Heart right ventricle (tissue), 16 donors: Measurements from ENCODE around the gene HOXD11. TPM values are rescaled to one million over a fixed set of nuclear protein-coding genes. Genes with fewer than 3 reads are reported as not detected.
A peak's percentile ranks its signal among the peaks of the same experiment; 100 is the strongest.

Source experiments
- ATAC-seq, 8 donors: fragments of 200-7000 bp; cut with Tn5 transposase; one replicate each; pipeline ENCODE4 v1.9.1; 2020; ENCODE audit warnings: mild to moderate bottlenecking in 8 of 8, moderate library complexity in 8 of 8, moderate number of reproducible peaks in 1 of 8
- DNase-seq, 2 donors: peaks; one replicate each; pipeline ENCODE4 v3.0.0-alpha.2; 2020
- H3K27ac ChIP-seq, 10 donors: fragments of 200-600 bp; sonication (generic) in 2 of 10; one replicate each; pipeline versions ENCODE4 v1.5.0 to v1.8.0; 2020 to 2022; ENCODE audit warnings: mild to moderate bottlenecking in 3 of 10
- H3K27me3 ChIP-seq, 7 donors: fragments of 200-600 bp; one replicate each; pipeline ENCODE4 v1.8.0; 2021 to 2022; ENCODE audit warnings: mild to moderate bottlenecking in 2 of 7
- H3K36me3 ChIP-seq, 9 donors: fragments of 200-600 bp; sonication (generic) in 1 of 9; one replicate each; pipeline versions ENCODE4 v1.5.0 to v1.8.0; 2020 to 2022; ENCODE audit warnings: mild to moderate bottlenecking in 2 of 9
- H3K4me1 ChIP-seq, 9 donors: fragments of 200-600 bp; sonication (generic) in 1 of 9; one replicate each; pipeline versions ENCODE4 v1.5.0 to v1.8.0; 2020 to 2022; ENCODE audit warnings: mild to moderate bottlenecking in 4 of 9
- H3K4me3 ChIP-seq, 10 donors: fragments of 200-600 bp; sonication (generic) in 2 of 10; one replicate each; pipeline versions ENCODE4 v1.5.0 to v1.8.0; 2020 to 2022; ENCODE audit warnings: mild to moderate bottlenecking in 7 of 10, moderate library complexity in 2 of 10
- H3K9me3 ChIP-seq, 11 donors: fragments of 200-600 bp in 10 of 11; sonication (generic) in 2 of 11; one replicate each; pipeline versions ENCODE4 v1.5.0 to v1.8.0; 2013 to 2022; ENCODE audit warnings: mild to moderate bottlenecking in 2 of 11, control low read depth in 1 of 11, moderate library complexity in 1 of 11
- CTCF ChIP-seq, 9 donors: fragments of 200-600 bp; sonication (generic) in 2 of 9; IDR thresholded peaks; one replicate each; pipeline versions ENCODE4 v1.5.0 to v1.8.0; 2021 to 2022; ENCODE audit warnings: antibody characterized with exemption in 9 of 9, mild to moderate bottlenecking in 5 of 9, moderate library complexity in 1 of 9
- WGBS, 2 donors: extraction: QIAGEN DNeasy Blood & Tissue Kit; methylation state at CpG; one replicate each; pipeline ENCODE4 v1.1.7; 2013; ENCODE audit warnings: inconsistent platforms in 1 of 2; 5-methylcytosine and 5-hydroxymethylcytosine counted together
- intact Hi-C, 10 donors: fragments of 100-400 bp; cut with DNase I; formaldehyde crosslinking; loops; one replicate each; pipeline versions ENCODE4 v1.11.1 to v1.14.2; 2022
- polyA plus RNA-seq, 2 donors: library from polyadenylated mRNA; stranded (reverse); fragments of 200-250 nt; gene quantifications; one replicate each; pipeline ENCODE4 v1.2.3, GENCODE V29; 2013
- total RNA-seq, 10 donors: library from RNA; stranded (reverse); fragmentation: NEBNext Ultra II Directional in 3 of 10; extraction: Animal tissue kit (Norgen Biotek cat#: 25700) in 3 of 10; gene quantifications; one replicate each; pipeline versions ENCODE4 v1.2.1 to v1.2.4, GENCODE V29; 2021 to 2023
- donor health status: Arrhythmogenic right ventricular cardiomyopathy.
- donor health status: ischemic (EF 13 %, LVEDD 7.1; RV severe dilation, severe dysfunction).
- donor health status: healthy with polysubstance abuse.
- donor health status: DM: no; HTN: yes; CAD: no.
- donor health status: DM: no; HTN: no; CAD: no.
- donor health status: ischemic (EF 25% LVEDD 6.9; RV normal size, moderate dysfunction).
- donor health status: ischemic (EF 25% LVEDD 5.7; RV mildly dilated, moderate dysfunction).
- donor health status: healthy.
- donor health status: DM: yes; HTN: yes; CAD: no.
- donor health status: Ischemic cardiomyopathy.
- donor health status: ischemic (EF 35%, LVEDD 5.7; RV mildly dilated, moderate dysfunction).
- donor health status: nonischemic (EF 11% LVEDD 7.7; RV severe dilation, severe dysfunction).
- donor health status: DM: yes; HTN: yes; CAD: no.
- donor health status: PGD.
- donor health status: ischemic (EF 29% LVEDD 5.4; RV normal size, mild dysfunction).
- donor health status: nonischemic (EF 23%, LVEDD 6.1; RV moderate dilation, normal function).

HOXD11 gene
- total and polyA plus RNA-seq, 12 donors: not detected

- Histone ChIP-seq H3K4me3 (peak overlapping the region in 4 of 10 donors; percentile 8 to 31 (median 23)), H3K27ac (no peak overlapping the region), H3K9me3 (peaks cover 0 to 11% (median 0%) of the 10 kb centered on the region in 11 donors), H3K36me3 (peaks cover 0 to 3% (median 0%) of the 10 kb centered on the region in 9 donors), H3K27me3 (peaks cover 72 to 100% (median 98%) of the 10 kb centered on the region in 7 donors), H3K4me1 (peaks cover 0 to 50% (median 12%) of the 10 kb centered on the region in 9 donors)
- intact Hi-C loops: loop anchor here in 2 of 10 donors (2.0 to 5.0 kb wide), 2 partner anchors 389 to 398 kb away; no protein-coding TSS in a partner anchor
- DNase-seq: peak in 1 of 2 donors; percentile 47
- ATAC-seq: peak in 6 of 8 donors; percentile 33 to 80 (median 61)
- 1 to 3% methylated on average over 73 to 83 of the region's 86 CpGs for WGBS, 2 donors
- peak; percentile 25 to 75 (median 70) for TF ChIP-seq CTCF (IDR thresholded peaks at IDR 0.05)
Measured at GRCh38 chr2:176079831-176080539, 27.1 kb upstream of the HOXD11 start.

GRCh38 chr2:176080540-176081375 lies 26.3 kb upstream of the HOXD11 start:
- TF ChIP-seq CTCF (IDR thresholded peaks at IDR 0.05): no peak
- Histone ChIP-seq H3K27ac (no peak overlapping the region), H3K27me3 (peaks cover 79 to 100% (median 98%) of the 10 kb centered on the region in 7 donors), H3K9me3 (peaks cover 0 to 11% (median 0%) of the 10 kb centered on the region in 11 donors), H3K4me3 (peak overlapping the region in 3 of 10 donors; percentile 7 to 31 (median 27)), H3K36me3 (peaks cover 0 to 3% (median 0%) of the 10 kb centered on the region in 9 donors), H3K4me1 (peaks cover 0 to 58% (median 19%) of the 10 kb centered on the region in 9 donors)
- ATAC-seq: peak in 1 of 8 donors; percentile 49
- no peak for DNase-seq
- WGBS, 2 donors: 4 to 6% methylated on average over 62 to 68 of the region's 68 CpGs
- intact Hi-C loops: loop anchor here in 1 of 10 donors (5.0 kb wide), 1 partner anchor 398 kb away; no protein-coding TSS in a partner anchor

- ATAC-seq (no peak), DNase-seq (no peak)
- H3K4me3 ChIP-seq: peak overlapping the region in 1 of 10 donors; percentile 7
- intact Hi-C loops: loop anchor here in 1 of 10 donors (5.0 kb wide), 1 partner anchor 399 kb away; no protein-coding TSS in a partner anchor
- peaks cover 82 to 100% (median 98%) of the 10 kb centered on the region in 7 donors for H3K27me3 ChIP-seq
- peaks cover 0 to 3% (median 0%) of the 10 kb centered on the region in 9 donors for H3K36me3 ChIP-seq
- no peak overlapping the region for H3K27ac ChIP-seq
- 6 to 7% methylated on average over 17 of the region's 17 CpGs for WGBS, 2 donors
- TF ChIP-seq CTCF (IDR thresholded peaks at IDR 0.05): no peak
- peaks cover 0 to 11% (median 0%) of the 10 kb centered on the region in 11 donors for H3K9me3 ChIP-seq
- peaks cover 0 to 64% (median 22%) of the 10 kb centered on the region in 9 donors for H3K4me1 ChIP-seq
Measured at GRCh38 chr2:176081376-176081836, 25.7 kb upstream of the HOXD11 start.
